CD4-positive, alpha-beta T cell treated with Interferon gamma for 1 hour (primary cell): Measurements from ENCODE around the gene MSL1.
"Not testable (repeated sequence)": the region's sequence is repeated elsewhere in the genome, so short reads cannot be mapped to it uniquely, and the experiment has no call there.

Experiments used
- DNase-seq: peaks from one replicate; pipeline ENCODE4 v3.0.0-alpha.2; 2020

MSL1 gene

DNA sequence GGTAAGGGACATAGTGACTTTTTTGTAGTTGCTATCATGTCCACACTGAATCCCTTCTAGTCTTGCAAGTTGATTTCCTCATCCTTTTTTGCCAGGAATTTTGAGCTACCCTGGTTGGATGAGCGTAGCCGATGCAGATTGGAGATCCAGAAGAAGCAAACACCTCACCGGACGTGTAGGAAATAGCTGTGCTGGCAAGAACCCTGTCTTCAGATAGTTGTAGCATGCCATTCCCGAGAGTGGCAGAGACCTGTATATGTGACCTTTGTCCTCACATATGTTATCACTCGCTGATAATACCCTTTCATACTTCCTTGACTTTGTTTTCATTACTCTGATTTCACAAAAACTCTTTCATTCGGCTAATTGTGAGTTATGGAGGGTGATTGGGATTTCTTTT, 12.4 kb downstream of the MSL1 start:
- no peak for DNase-seq

DNA sequence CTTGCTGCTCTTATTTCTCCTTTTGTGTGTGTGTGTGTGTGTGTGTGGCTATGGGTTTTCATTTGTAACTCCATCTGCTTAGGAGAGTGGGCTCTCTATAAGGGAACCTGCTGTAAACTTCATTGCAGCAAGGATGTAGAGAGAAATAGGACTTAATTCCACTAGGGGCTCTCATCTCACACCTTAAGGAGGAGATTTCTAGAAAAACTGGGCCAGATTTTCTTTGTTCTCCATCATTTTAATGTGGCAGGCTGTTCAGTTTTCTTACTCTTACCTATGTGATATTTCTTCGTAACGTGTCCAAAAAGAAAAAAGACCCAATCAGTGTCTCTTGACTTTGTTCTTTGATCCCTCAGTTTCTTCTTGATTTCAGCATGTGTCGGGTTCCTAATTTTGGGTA, 14.0 kb downstream of the MSL1 start:
- no peak for DNase-seq

- DNase-seq = no peak
These were observed 17.8 kb downstream of the MSL1 start for GRCh38 chr17:40139566-40140058.

GRCh38 chr17:40143166-40143565, 21.4 kb downstream of the MSL1 start:
- not testable (repeated sequence) for DNase-seq

DNA sequence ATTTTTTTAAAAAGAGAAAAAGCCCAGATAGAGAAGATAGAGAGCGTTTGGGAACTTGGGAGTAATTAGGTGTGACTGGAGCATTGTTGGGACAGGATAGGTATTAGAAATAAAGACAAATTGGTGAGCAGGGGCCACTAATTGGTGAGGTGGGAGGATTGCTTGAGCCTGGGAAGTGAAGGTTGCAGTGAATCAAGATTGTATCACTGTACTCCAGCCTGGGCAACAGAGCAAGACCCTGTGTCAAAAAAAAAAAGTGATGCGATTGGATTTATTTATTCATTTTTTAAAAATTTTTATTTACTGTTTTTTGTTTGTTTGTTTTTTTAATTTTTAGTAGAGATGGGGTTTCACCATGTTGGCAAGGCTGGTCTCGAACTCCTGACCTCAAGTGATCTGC, 23.7 kb downstream of the MSL1 start:
- DNase-seq = no peak

DNA sequence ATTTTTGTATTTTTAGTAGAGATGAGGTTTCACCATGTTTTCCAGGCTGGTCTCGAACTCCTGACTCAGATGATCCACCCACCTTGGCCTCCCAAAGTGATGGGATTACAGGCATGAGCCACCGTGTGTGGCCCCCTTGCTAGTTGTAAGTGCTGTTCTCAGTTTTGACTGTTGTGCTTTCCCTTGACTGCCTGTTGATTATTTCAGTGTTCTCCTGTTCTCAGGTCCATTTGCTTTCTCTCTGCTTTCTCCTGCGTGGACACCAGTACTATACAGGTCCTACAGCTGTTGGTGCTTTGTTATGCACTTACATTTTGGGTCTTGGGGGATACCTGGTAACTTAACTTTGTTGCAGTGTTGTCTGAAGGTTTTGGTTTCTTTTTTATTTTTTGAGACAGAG, 26.8 kb downstream of the MSL1 start:
- no peak for DNase-seq

DNA sequence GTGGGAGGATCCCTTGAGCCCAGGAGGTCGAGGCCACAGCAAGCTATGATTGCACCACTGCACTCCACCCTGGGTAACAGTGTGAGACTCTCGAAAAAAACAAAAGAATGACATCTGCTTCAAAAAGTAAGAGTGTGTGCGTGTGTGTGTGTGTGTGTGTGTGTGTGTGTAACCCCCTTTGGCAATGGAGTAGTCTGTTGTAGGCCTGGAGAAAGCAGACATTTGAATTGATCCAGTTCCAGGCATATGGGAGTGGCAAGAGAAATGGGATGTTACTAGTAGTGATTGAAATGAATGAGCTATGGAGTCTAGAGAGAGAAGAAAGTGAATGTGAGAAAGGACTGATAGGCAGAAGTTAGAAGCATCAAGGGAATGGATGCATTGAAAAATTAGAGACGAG, 28.5 kb downstream of the MSL1 start:
- no peak for DNase-seq

- no peak for DNase-seq
These were observed 29.7 kb downstream of the MSL1 start for GRCh38 chr17:40151414-40151963.

GRCh38 chr17:40153603-40154236, 31.9 kb downstream of the MSL1 start:
- DNase-seq = no peak

DNA sequence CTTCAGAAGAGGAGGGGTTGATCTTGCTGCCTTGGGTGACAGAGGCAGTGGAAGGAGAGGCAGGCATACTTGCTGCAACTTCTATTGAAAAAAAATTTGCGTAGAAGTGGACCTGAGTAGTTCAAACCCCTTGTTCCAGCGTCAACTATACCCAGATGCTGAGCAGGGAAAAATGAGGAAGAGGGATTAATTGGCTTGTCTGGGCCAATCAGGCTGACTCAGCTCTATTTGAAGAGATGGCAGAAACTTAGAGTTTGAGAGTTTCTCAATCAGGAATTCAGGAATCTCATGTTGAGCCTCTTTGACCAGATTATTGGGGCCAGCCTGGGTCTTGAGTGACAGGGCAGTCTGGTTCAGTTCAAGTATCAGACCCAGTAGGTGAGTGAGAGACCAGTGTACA, 36.2 kb downstream of the MSL1 start:
- DNase-seq = no peak

GRCh38 chr17:40158438-40159013, 36.8 kb downstream of the MSL1 start:
- DNase-seq = no peak

DNA sequence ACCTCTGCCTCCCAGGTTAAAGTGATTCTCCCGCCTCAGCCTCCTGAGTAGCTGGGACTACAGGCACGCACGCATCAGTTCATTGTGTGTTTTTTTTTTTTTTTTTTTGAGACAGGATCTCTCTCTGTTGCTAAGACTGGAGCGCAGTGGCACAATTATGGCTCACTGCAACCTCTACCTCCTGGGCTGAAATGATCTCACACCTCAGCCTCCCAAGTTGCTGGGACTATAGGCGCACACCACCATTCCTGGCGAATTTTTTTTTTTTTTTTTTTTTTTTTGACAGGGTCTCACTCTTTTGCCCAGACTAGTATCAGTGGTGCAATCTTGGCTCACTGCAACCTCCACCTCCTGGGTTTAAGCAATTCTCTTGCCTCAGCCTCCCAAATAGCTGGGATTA, 37.7 kb downstream of the MSL1 start:
- DNase-seq = no peak

DNA sequence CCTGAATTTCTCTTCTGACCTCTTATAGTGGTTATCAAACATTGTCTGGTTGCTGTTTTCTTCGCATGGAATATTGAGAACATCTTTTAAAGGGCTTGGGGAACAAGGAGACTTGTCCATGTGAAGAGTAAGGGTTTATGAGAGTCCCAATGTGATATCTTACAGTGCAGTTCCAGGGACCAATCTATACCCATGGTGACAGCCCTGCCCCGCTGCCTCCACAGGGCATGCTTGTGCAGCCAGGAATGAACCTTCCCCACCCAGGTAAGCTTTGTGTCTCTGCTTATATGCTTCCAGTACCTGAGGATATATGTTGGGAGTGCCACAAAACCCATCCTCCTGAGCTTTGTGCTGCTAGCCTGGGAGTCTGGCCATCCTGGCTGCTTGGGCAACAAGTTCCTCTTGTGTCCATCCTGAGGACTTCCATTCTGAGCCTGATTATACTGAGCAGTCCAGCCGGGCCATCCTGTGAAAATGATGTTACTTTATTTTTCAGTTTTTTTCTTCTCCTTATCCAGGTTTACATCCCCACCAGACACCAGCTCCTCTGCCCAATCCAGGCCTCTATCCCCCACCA, 46.0 kb downstream of the MSL1 start:
- DNase-seq = no peak

GRCh38 chr17:40168262-40168832, 46.6 kb downstream of the MSL1 start:
- DNase-seq = peak; percentile 53

GRCh38 chr17:40170325-40170724, 48.6 kb downstream of the MSL1 start:
- no peak for DNase-seq

GRCh38 chr17:40171750-40172149, 50.0 kb downstream of the MSL1 start:
- DNase-seq = no peak

- no peak for DNase-seq
These were observed 51.5 kb downstream of the MSL1 start for GRCh38 chr17:40173091-40173777.

DNA sequence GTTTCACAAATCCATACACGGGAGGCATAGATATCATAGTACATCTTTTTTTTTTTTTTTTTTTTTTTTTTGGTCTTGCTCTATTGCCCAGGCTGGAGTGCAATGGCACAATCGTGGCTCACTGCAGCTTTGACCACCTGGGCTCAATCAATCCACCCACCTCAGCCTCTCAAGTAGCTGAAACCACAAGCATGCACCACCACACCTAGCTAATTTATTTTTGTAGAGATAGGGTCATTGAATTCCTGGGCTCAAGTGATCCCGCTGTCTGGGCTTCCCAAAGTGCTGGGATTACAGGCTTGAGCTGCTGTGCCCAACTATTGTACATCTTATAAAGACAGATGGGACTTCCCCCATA, 52.0 kb downstream of the MSL1 start:
- no peak for DNase-seq

- DNase-seq = no peak
These were observed 52.7 kb downstream of the MSL1 start for GRCh38 chr17:40174514-40174913.

DNA sequence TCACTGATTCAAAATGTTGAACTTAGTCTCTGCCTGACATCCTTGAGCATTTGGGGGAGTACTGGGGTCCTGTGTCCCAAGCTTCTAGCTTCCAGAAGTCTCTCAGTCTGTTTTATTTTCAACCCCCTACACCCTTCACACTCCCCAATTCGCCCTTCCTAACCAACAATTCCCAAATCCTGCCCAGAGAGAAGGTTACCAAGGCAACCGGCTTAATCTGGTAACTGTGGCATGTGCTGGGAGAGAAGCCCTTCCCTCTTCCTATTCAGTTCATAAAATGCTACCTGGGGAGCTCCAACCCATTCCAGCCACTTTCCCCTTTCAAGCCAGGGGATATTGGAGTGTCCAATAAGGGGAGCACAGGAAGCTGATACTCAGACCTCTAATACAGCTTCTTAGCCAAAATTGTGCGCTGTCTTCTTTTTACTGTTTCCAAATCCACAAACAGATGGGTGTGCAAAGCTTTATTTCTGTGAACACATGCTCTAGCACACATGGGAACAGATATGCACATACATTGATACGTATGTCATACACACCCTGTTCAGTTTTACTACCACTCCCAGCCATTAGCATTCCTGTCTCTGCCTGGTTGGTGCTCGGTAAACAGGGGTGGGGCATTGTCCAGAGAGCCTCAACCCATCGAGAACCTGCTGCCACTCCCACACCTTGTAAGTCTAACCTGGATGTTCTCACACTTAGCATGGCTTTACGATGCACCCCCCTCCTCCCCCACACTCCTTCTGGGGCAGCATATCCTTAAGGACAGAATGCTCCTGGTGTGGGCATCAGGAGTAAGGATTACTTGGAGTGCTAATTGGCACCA, 54.4 kb downstream of the MSL1 start:
- no peak for DNase-seq

GRCh38 chr17:40176754-40177110, 55.0 kb downstream of the MSL1 start:
- no peak for DNase-seq

DNA sequence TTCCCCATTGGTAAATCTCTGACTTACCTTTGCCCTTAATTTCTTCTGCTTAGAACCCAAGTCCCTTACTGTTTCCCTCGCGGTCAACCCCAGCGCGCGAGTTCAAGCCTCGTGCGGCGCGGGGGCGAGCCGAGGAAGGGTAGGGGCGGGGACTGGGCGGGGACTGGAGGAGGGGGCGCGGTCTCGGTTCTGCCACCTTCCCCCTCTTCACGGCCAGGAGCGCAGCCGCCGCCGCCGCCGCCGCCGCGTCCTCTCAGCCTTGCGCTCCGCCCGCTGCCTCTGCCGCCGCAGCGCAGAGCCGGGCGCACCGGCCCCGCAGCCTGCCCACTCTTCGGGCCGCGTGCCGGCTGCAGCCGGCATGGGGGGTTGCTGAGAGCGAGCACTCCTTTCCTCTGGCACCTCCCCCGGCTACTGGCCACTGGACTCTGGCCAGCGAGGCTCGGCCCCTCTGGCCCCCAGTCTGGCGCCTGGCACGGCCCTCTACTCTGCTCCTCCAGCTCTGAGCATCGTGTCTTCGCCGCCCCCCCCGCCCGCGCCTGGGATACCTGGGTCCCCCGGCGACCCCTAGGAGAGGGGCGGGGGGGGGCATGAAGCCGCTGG, 55.6 kb downstream of the MSL1 start, which contains the start of gene RAPGEFL1:
TSS of gene RAPGEFL1 (plus strand) at position 196 of the 600 bp plus-strand sequence. CDS start at position 588, 392 bp downstream.
- peak; percentile 82 for DNase-seq
